H4 (cell line): ENCODE data around the gene HDAC8. TPM values are rescaled to one million over a fixed set of nuclear protein-coding genes. Genes with fewer than 3 reads are reported as not detected.

Source experiments
- DNase-seq: peaks from one replicate; pipeline ENCODE4 v3.0.0-alpha.2; 2015; ENCODE audit warnings: low spot score
- total RNA-seq: library from RNA; depleted of rRNA; stranded (reverse); fragments of >200 nt; shearing (Covaris generic); gene quantifications from 2 replicates; pipeline ENCODE4 v1.2.3, GENCODE V29; 2014; rRNA removed

HDAC8 gene
- total RNA-seq, 1 experiment from 2014 or later = 42.8 TPM

DNA sequence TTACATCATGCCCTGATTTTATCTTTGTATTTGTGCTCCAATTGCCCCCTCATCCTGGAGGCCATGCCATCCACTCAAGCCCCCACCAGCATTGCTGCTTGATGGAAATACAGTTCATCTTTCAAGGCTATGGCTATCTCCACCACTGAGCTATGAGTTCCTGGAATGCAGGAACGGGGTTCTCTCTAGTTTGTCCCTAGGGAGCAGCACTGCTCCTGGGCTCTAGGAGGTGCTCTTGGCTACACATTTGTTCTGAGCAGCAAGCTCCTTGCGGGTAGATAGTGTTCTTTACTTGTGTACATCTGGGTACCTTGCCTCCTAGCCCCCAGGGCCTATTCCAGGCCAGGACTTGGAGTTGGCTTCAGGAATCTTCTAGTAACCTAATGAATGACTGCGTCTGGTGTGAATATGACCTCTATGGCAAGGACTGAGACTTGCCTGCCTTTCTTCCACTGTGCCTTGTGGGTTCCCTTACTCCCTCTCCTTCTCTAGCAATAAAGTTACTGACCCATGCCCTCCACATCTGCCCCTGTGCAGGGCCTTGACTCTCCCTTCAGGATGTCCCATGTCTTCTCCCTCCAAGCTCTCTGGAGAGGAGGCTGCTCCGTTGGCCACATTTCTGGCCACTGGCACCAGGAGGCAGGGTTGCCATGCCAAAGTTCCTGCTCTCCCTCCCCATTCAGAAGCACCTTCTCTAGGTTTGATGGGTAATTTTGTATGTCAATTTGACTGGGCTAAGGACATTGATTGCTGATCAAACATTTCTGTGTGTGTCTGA lies 274.5 kb downstream of the HDAC8 start:
- DNase-seq = peak; percentile 18

DNA sequence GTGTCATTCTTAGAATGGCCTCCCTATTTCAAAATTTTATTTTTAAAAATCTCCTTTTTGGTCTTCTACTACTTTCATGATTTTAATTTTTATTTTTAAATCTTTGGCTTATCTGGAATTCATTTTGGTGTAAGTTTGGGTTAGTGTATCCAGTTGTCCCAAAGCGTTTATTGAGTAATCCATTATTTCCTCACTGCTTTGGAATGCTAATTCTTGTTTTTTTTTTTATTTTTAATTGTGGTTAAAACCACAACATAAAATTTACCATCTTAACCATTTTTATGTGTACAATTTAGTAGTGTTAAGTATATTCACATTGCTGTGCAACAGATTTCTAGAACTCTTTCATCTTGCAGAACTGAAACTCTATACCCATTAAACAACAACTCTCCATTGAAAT lies 275.7 kb downstream of the HDAC8 start:
- no peak for DNase-seq

DNA sequence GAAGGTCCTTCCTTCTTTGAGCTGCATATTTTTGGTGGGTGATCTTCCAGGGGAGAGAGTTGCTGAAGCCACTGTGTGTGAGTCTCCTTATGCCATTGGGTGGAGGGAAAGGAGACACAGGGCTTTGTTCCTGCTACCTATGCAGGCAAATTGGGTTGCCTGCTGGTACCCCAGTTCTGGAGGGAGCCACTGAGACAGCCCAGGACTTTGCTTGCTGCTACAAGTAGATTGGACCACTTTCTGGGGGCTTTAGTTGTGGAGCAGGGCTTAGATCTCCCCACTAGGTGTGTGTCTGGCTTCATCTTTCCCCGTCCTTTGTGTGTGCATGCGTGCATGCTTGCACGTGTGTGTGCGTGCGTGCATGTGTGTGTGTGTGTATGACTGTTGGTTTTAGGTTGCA lies 276.9 kb downstream of the HDAC8 start:
- no peak for DNase-seq

DNA sequence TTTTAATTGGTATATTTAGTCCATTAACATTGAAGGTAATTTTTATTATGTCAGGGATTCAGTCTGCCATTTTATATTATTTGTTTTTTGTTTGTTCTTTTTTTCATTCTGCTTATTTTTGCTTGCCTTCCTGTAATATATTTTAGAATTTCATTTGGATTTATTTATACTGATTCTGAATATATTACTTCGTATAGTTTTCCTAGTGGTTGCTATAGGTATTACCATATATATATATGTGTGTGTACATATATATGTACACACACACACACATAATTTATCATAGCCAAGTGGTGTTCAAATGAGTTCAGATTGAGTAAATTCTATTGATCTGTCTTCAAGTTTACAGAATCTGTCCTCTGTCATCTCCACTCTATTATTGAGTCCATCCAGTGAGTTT lies 278.1 kb downstream of the HDAC8 start:
- DNase-seq = no peak

DNA sequence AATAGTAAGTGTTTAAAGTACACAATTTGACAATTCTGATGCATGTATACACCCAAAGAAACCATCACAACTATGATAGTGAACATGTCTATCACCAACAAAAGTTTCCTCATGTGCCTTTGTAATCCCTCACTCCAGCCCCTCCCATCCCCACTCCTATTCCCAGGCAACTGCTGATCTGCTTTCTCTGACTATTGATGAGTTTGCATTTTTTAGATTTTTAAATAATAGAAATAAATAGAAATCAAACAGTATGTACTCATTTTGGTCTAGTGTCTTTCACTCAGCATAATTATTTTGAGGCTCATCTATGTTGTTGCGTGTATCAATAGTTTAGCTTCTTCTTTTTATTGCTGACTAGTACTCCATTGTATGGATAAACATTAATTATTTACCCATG lies 290.3 kb downstream of the HDAC8 start:
- DNase-seq = no peak

DNA sequence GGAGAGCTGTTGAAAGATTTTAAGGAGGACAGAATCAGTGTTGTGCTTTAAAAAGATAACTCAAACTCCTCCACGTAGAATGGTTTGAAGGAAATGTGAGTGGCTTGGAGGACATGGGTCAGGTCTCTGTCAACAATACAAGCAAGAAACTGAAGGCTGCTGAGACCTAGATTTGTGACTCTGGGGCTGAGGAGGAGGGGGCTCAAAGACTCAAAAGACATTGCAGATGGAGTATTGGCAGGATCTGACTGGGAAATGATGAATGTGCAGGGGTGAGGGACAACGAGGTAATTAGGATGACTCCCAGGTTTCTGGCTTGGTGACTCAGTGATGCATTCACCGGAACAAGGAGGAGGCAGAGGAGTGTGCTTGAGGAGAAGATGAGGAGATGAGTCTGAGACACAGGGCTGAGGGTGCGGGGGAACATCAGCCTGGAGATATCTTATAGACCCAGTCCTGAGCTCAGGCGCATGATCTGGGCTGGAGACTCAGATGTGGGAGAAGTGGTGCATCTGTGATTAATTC lies 292.3 kb downstream of the HDAC8 start:
- no peak for DNase-seq

Other genes starting within 250 kb of the HDAC8 start
- 7.8 and 8.6 TPM in 2 replicates for gene PHKA1, start 141.5 kb upstream of the HDAC8 start, total RNA-seq
- gene DMRTC1B, start 204.0 kb upstream of the HDAC8 start, total RNA-seq = 0.41 TPM in 1 of 2 replicates, not detected in the other
- not detected in 2 replicates for gene FAM236B, start 209.8 kb upstream of the HDAC8 start, total RNA-seq
- gene FAM236D, start 235.4 kb upstream of the HDAC8 start, total RNA-seq = not detected in 2 replicates